ENCODE results near the gene HSD11B1L.
"Not testable (repeated sequence)": the region's sequence is repeated elsewhere in the genome, so short reads cannot be mapped to it uniquely, and the experiment has no call there.

The HSD11B1L gene

GRCh38 chr19:5687360-5688198 is 6.8 kb downstream of the HSD11B1L start:
- no peaks in the 10 kb centered on the region for H3K27me3 ChIP-seq (ENCODE audit: control insufficient read depth, insufficient read depth, low read length)
- no peaks in the 10 kb centered on the region for H3K9me3 ChIP-seq (ENCODE audit: control insufficient read depth, insufficient read depth, low read depth, low read length)
- H3K4me3 ChIP-seq (ENCODE audit: low read depth, low read length): peak overlapping the region; percentile 50
- peaks cover 23% of the 10 kb centered on the region for H3K36me3 ChIP-seq (ENCODE audit: control insufficient read depth, insufficient read depth, low read length)
- no peak overlapping the region for H3K9ac ChIP-seq (ENCODE audit: low read length)
- H3K4me1 ChIP-seq (ENCODE audit: control insufficient read depth, insufficient read depth, low read length): 0 out of 2 replicates have a peak, but pooled peaks cover 3% of the 10 kb centered on the region
- H3K27ac ChIP-seq (ENCODE audit: low read depth, low read length): no peak overlapping the region

- H3K4me1 ChIP-seq (ENCODE audit: control insufficient read depth, insufficient read depth, low read length); H3K27me3 ChIP-seq (ENCODE audit: control insufficient read depth, insufficient read depth, low read length); H3K9me3 ChIP-seq (ENCODE audit: control insufficient read depth, insufficient read depth, low read depth, low read length): not testable (repeated sequence)
Measured at GRCh38 chr19:5688262-5688881, 7.5 kb downstream of the HSD11B1L start.

GRCh38 chr19:5690125-5690954 is 9.5 kb downstream of the HSD11B1L start, which contains the start of gene RPL36:
TSS of gene RPL36 (plus strand) at chr19:5690295. CDS start at chr19:5690508, 213 bp downstream.
- Histone ChIP-seq H3K9me3 (ENCODE audit: control insufficient read depth, insufficient read depth, low read depth, low read length) (no peaks in the 10 kb centered on the region), H3K36me3 (ENCODE audit: control insufficient read depth, insufficient read depth, low read length) (peaks cover 51% of the 10 kb centered on the region), H3K27me3 (ENCODE audit: control insufficient read depth, insufficient read depth, low read length) (no peaks in the 10 kb centered on the region), H3K4me3 (ENCODE audit: low read depth, low read length) (peak within 1 kb of the TSS; percentile 93), H3K9ac (ENCODE audit: low read length) (peak within 1 kb of the TSS; percentile 98), H3K27ac (ENCODE audit: low read depth, low read length) (peak within 1 kb of the TSS; percentile 97), H3K4me1 (ENCODE audit: control insufficient read depth, insufficient read depth, low read length) (0 out of 2 replicates have a peak, but pooled peaks cover 3% of the 10 kb centered on the region)

More at GRCh38 chr19:5688262-5688881, 7.5 kb downstream of the HSD11B1L start:
- H3K9ac ChIP-seq (ENCODE audit: low read length); H3K27ac ChIP-seq (ENCODE audit: low read depth, low read length); H3K4me3 ChIP-seq (ENCODE audit: low read depth, low read length): not testable (repeated sequence)
- H3K36me3 ChIP-seq (ENCODE audit: control insufficient read depth, insufficient read depth, low read length): peaks cover 31% of the 10 kb centered on the region

GRCh38 chr19:5690955-5691821 is 10.4 kb downstream of the HSD11B1L start:
- H3K4me3 ChIP-seq (ENCODE audit: low read depth, low read length): peak overlapping the region; percentile 93
- H3K27ac ChIP-seq (ENCODE audit: low read depth, low read length): peak overlapping the region; percentile 97
- H3K36me3 ChIP-seq (ENCODE audit: control insufficient read depth, insufficient read depth, low read length): peaks cover 59% of the 10 kb centered on the region
- no peaks in the 10 kb centered on the region for H3K27me3 ChIP-seq (ENCODE audit: control insufficient read depth, insufficient read depth, low read length)
- H3K4me1 ChIP-seq (ENCODE audit: control insufficient read depth, insufficient read depth, low read length): 0 out of 2 replicates have a peak, but pooled peaks cover 3% of the 10 kb centered on the region
- peak overlapping the region; percentile 98 for H3K9ac ChIP-seq (ENCODE audit: low read length)
- H3K9me3 ChIP-seq (ENCODE audit: control insufficient read depth, insufficient read depth, low read depth, low read length): no peaks in the 10 kb centered on the region

DNA sequence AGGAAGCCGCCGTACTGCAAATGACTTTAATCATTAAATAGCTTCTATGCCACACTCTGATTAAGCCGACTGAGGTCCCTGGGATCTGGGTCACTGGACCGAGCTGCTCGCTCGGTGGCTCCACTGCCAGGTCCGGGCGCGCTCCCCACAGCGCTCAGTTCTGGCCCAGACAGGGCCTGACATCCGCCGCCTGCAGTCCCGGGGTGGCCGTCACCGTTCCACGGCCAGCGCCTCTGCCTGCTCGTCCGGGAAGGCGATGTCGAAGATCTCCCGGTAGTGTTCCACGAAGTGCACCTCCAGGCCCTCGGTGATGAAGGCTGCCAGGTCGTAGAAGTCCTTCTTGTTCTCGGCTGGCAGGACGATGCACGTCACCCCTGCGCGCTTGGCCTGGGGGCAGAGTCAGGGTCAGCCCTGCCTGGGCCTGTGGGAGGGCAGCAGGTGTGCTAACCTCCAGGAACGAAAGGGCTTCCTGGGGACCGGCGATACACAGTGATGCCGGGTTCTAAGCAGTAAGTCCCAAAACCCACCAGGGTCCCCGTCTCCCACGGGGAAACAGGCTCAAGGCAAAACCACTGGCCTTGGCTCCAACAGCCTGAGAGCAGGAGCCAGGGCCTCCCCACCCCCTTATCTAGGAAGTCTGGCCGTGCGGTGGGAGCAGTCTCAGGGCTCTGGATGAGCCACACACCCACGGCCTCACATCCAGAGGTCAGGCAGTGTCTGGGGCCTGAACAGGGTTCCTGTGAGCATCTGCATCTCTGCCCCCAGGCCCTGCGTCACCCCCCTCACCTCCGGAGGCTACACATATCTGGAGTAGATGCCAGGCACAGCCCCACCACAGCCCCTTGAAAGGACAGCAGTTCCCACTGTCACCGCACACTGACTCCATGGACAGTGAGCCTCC is 11.2 kb downstream of the HSD11B1L start:
- Histone ChIP-seq H3K4me1 (ENCODE audit: control insufficient read depth, insufficient read depth, low read length) (0 out of 2 replicates have a peak, but pooled peaks cover 3% of the 10 kb centered on the region), H3K27me3 (ENCODE audit: control insufficient read depth, insufficient read depth, low read length) (no peaks in the 10 kb centered on the region), H3K27ac (ENCODE audit: low read depth, low read length) (no peak overlapping the region), H3K9me3 (ENCODE audit: control insufficient read depth, insufficient read depth, low read depth, low read length) (no peaks in the 10 kb centered on the region), H3K9ac (ENCODE audit: low read length) (peak overlapping the region; percentile 49), H3K4me3 (ENCODE audit: low read depth, low read length) (peak overlapping the region; percentile 93), H3K36me3 (ENCODE audit: control insufficient read depth, insufficient read depth, low read length) (peaks cover 68% of the 10 kb centered on the region)

DNA sequence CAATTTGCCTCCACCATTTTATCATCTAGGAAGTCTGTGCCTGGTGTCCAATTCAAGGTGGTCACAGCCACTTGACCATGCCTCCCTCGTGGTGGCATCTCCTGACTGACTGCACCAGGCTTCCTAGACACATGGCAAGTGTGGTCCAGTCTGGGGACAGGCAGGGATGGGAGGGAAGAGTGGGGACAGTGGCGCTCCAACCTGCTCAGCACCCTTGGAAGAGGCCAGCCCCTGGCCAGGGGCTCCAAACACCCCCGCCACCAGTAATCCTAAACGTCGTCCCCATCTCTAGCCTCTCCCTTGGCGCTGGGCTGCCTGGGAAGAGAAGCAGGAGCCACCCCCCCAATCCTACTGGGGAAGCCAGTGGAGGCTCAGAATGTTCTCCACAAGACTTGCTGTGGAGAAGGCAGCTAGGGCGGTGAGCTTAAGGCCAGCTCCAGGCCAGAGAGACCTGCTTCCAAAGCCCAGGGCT is 11.9 kb downstream of the HSD11B1L start:
- Histone ChIP-seq H3K9me3 (ENCODE audit: control insufficient read depth, insufficient read depth, low read depth, low read length) (no peaks in the 10 kb centered on the region), H3K27ac (ENCODE audit: low read depth, low read length) (no peak overlapping the region), H3K4me1 (ENCODE audit: control insufficient read depth, insufficient read depth, low read length) (0 out of 2 replicates have a peak, but pooled peaks cover 3% of the 10 kb centered on the region), H3K4me3 (ENCODE audit: low read depth, low read length) (no peak overlapping the region), H3K27me3 (ENCODE audit: control insufficient read depth, insufficient read depth, low read length) (no peaks in the 10 kb centered on the region), H3K36me3 (ENCODE audit: control insufficient read depth, insufficient read depth, low read length) (peaks cover 73% of the 10 kb centered on the region), H3K9ac (ENCODE audit: low read length) (peak overlapping the region; percentile 14)

DNA sequence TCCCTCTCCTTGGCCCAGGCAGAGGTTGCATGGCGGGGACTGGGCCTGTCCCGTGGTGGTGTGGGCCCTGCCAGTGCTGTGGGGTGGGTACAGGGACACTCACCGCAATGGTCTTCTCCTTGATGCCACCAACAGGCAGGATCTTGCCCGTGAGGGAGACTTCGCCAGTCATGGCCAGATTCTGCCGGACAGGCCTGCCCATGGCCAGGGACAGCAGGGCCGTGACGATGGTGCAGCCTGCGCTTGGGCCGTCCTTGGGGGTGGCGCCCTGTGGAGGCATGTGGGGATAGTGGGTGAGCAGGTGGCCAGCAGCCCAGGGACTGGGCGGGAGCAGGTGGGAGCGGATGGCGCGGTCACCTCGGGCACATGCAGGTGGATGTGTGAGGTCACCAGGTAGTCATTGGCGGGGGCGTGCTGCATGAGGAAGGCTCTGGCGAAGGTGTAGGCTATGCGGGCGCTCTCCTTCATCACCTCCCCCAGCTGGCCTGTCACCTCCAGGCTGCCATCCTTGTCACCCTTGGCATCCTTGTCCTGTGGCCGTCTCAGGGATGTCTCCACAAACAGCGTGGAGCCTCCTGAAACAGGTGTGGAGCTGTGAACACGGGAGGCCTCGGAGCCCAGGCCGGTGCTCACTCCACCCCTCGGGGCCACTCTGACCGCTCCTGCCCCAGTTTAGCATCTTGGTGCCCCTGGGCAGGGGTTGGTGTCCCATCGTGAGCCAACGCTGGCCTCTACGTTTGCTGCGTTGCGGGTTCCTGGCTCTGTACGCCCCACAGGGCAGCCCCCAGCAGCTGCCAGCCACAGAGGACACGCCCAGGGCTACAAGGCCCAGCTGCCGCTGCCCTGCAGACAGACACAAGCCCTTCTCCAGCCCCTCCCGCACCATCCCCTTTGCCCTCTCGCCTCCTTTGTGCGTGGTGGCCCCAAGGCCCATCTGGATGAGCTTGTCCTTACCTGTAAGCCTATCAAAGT is 12.7 kb downstream of the HSD11B1L start:
- Histone ChIP-seq H3K4me3 (ENCODE audit: low read depth, low read length) (no peak overlapping the region), H3K4me1 (ENCODE audit: control insufficient read depth, insufficient read depth, low read length) (0 out of 2 replicates have a peak, but pooled peaks cover 3% of the 10 kb centered on the region), H3K9ac (ENCODE audit: low read length) (peak overlapping the region; percentile 14), H3K9me3 (ENCODE audit: control insufficient read depth, insufficient read depth, low read depth, low read length) (no peaks in the 10 kb centered on the region), H3K27me3 (ENCODE audit: control insufficient read depth, insufficient read depth, low read length) (no peaks in the 10 kb centered on the region), H3K36me3 (ENCODE audit: control insufficient read depth, insufficient read depth, low read length) (peaks cover 78% of the 10 kb centered on the region), H3K27ac (ENCODE audit: low read depth, low read length) (no peak overlapping the region)

- H3K4me3 ChIP-seq (ENCODE audit: low read depth, low read length): no peak overlapping the region
- H3K27me3 ChIP-seq (ENCODE audit: control insufficient read depth, insufficient read depth, low read length): no peaks in the 10 kb centered on the region
- no peaks in the 10 kb centered on the region for H3K9me3 ChIP-seq (ENCODE audit: control insufficient read depth, insufficient read depth, low read depth, low read length)
- H3K27ac ChIP-seq (ENCODE audit: low read depth, low read length): no peak overlapping the region
- 0 out of 2 replicates have a peak, but pooled peaks cover 3% of the 10 kb centered on the region for H3K4me1 ChIP-seq (ENCODE audit: control insufficient read depth, insufficient read depth, low read length)
- no peak overlapping the region for H3K9ac ChIP-seq (ENCODE audit: low read length)
- peaks cover 87% of the 10 kb centered on the region for H3K36me3 ChIP-seq (ENCODE audit: control insufficient read depth, insufficient read depth, low read length)
Measured at GRCh38 chr19:5694167-5694955, 13.5 kb downstream of the HSD11B1L start.
